Astrocyte of the hippocampus (primary cell): ENCODE data around the gene KCNIP3.

Experiments
- DNase-seq: peaks from one replicate; pipeline ENCODE4 v3.0.0; 2011; ENCODE audit warnings: low read depth, low spot score

The KCNIP3 gene

GRCh38 chr2:95294579-95295250, 2.4 kb upstream of the KCNIP3 start:
- DNase-seq, result no peak

- DNase-seq, result no peak
Measured at GRCh38 chr2:95295376-95295775, 1.8 kb upstream of the KCNIP3 start.

- DNase-seq, result no peak
Measured at GRCh38 chr2:95296011-95296410, 1.1 kb upstream of the KCNIP3 start.

- DNase-seq, result no peak
Measured at GRCh38 chr2:95297639-95298395, 670 bp downstream of the KCNIP3 start.

- no peak for DNase-seq
Measured at GRCh38 chr2:95298486-95299111, 1.5 kb downstream of the KCNIP3 start.

GRCh38 chr2:95299961-95300360, 2.8 kb downstream of the KCNIP3 start:
- no peak for DNase-seq

- DNase-seq, result peak; percentile 32
Measured at GRCh38 chr2:95300450-95300849, 3.3 kb downstream of the KCNIP3 start.

- no peak for DNase-seq
Measured at GRCh38 chr2:95301186-95301585, 4.0 kb downstream of the KCNIP3 start.

- no peak for DNase-seq
Measured at GRCh38 chr2:95301876-95302641, 4.9 kb downstream of the KCNIP3 start.

- no peak for DNase-seq
Measured at GRCh38 chr2:95303191-95303919, 6.2 kb downstream of the KCNIP3 start.

- DNase-seq, result peak; percentile 85
Measured at GRCh38 chr2:95305380-95306061, 8.4 kb downstream of the KCNIP3 start.

GRCh38 chr2:95306336-95306895, 9.3 kb downstream of the KCNIP3 start:
- no peak for DNase-seq

- no peak for DNase-seq
Measured at GRCh38 chr2:95307036-95307435, 9.9 kb downstream of the KCNIP3 start.

GRCh38 chr2:95307878-95308277, 10.7 kb downstream of the KCNIP3 start:
- no peak for DNase-seq

GRCh38 chr2:95308426-95308990, 11.4 kb downstream of the KCNIP3 start:
- no peak for DNase-seq

GRCh38 chr2:95309599-95309998, 12.5 kb downstream of the KCNIP3 start:
- DNase-seq, result no peak

GRCh38 chr2:95310216-95310615, 13.1 kb downstream of the KCNIP3 start:
- no peak for DNase-seq

GRCh38 chr2:95310651-95311050, 13.5 kb downstream of the KCNIP3 start:
- no peak for DNase-seq

GRCh38 chr2:95311815-95312542, 14.8 kb downstream of the KCNIP3 start:
- no peak for DNase-seq
